Measurements from ENCODE around the gene SBSN.

Gene SBSN, protein sequence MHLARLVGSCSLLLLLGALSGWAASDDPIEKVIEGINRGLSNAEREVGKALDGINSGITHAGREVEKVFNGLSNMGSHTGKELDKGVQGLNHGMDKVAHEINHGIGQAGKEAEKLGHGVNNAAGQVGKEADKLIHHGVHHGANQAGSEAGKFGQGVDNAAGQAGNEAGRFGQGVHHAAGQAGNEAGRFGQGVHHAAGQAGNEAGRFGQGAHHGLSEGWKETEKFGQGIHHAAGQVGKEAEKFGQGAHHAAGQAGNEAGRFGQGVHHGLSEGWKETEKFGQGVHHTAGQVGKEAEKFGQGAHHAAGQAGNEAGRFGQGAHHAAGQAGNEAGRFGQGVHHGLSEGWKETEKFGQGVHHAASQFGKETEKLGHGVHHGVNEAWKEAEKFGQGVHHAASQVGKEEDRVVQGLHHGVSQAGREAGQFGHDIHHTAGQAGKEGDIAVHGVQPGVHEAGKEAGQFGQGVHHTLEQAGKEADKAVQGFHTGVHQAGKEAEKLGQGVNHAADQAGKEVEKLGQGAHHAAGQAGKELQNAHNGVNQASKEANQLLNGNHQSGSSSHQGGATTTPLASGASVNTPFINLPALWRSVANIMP

DNA sequence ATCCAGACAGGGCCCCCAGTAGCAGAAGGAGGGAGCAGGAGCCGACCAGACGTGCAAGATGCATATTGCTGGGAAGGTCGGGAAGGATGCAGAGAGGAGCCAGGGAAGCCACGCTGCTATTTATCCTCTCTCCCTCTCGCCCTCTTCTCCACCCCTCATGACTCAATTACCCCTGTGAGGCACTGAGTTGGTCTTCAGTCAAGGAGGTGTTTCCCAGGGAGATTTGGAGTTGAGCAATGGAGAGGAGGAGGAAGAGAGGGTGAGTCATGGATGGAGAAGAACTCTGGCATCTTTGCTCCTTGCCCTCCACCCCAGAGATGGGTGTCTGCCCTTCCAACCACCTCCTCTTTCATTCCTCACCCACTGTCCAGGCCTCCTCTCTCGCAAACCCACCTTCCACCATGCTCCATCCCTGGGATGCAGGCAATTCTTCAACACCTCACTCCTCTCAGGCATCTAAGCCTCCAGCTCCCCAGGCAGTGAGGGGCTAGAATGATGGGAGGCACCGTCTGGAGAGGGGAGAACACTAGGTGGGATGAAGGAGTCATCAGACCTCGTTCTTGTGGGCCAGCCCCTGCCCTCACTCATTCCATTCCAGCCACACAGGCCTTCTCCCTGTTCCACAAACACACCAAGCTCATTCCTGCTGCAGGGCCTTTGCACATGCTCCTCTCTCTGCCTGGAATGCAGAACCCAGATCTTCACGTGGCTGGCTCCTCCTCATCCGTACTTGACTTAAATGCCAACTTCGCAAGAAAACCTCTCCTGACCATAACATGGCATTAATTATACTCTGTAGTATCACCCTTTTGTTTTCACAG lies at the start of gene SBSN:
Gene SBSN (minus strand): TSS at position 94 of the 821 bp plus-strand sequence. CDS start 30 bp downstream, at position 64.
- no peak for DNase-seq

DNA sequence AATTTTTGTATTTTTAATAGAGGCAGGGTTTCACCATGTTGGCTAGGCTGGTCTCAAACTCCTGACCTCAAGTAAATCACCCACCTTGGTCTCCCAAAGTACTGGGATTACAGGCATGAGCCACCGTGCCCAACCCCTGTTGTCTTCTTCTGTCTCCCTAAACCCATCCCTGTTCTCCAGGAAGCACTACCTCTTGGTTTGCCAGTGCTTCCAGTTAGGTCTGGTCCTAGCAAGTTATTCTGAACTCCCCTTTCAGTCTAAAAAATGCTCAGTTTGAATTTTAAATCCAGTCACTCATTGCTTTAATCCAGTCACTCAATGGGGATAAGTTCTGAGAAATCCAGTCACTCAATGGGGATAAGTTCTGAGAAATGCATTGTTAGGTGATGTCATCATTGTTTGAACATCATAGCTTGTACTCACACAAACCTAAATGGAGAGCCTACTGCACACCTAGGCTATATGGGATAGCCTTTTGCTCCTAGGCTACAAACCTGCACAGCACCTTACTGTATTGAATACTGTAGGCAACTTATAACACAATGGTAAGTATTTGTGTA lies 43.4 kb upstream of the SBSN start:
- no peak for DNase-seq

DNA sequence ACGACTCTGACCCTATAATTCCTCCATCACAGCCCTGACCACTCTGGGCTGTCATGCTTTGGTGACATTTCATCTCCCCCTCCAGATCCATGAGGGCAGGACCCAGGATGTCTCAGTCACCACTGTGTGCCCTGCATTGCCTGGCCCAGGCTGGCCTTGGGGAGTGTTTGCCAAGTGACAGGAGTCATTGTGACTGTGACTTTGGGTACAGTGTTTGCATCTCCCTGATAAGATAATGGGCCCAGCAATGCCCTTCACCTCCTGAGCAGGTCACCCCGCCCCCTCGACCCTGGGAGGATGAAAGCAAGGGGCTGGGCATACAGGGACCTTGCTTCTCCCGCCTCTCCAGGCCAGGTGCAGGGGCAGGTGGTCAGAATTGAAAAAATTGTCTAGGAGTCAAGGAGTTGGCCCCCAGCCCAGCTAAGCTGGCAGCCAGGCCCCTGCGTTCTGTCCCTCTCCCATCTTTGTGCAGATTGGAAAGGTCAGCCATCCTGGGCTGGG lies 41.2 kb upstream of the SBSN start:
- DNase-seq, result no peak

DNA sequence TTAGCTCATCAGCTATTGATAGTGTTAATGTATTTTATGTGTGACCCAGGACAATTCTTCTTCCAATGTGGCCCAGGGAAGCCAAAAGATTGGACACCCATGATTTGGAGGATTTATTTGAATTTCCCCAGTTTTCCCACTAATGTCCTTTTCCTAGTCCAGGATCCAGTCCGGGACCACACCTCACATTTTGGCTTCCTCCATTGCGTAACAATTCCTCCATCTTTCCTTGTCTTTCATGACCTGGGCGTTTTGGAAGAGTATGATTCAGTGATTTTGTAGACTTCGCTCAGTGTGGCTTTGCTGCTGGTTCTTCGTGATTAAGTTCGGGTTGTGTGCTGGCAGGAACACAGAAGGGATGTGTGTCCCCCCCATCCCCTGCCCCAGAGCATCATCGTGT lies 38.6 kb upstream of the SBSN start:
- no peak for DNase-seq

DNA sequence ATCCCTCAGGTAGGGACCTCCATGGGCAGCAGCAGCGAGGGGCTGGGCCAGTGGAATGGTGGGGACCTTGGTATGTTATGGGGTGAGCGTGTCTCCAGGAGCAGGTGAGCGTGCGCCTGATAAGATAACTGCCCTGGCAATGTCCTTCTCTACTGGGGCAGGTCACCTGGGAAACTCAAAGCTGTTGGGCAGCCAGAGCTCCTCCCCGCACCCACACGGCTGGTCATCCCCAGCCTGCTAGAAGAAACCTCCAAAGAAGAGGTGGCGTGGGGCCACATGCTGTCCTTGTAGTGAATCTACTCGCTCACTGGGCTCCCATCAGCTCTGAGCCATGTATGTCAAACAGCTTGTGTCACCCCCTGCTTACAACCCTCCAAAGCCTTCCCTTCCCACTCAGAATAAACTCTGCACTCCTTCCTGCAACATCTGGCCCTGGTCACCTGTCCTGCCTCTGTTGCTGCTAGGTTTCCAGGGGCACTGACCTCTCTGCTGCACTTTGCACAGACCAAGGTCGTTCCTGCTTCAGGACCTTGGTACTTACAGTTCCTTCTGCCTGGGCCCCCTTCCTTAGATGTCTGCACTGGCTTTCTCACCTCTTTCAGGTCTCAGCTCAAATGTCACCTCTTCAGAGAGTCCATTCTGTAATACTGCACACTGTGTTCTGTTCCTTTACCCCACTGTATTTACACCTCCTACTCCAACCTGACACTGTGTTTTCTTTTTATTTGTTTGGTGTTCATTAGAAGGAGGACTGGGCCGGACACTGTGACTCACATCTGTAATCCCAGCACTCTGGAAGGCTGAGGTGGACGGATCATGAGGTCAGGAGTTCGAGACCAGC lies 37.1 kb upstream of the SBSN start:
- DNase-seq, result no peak

DNA sequence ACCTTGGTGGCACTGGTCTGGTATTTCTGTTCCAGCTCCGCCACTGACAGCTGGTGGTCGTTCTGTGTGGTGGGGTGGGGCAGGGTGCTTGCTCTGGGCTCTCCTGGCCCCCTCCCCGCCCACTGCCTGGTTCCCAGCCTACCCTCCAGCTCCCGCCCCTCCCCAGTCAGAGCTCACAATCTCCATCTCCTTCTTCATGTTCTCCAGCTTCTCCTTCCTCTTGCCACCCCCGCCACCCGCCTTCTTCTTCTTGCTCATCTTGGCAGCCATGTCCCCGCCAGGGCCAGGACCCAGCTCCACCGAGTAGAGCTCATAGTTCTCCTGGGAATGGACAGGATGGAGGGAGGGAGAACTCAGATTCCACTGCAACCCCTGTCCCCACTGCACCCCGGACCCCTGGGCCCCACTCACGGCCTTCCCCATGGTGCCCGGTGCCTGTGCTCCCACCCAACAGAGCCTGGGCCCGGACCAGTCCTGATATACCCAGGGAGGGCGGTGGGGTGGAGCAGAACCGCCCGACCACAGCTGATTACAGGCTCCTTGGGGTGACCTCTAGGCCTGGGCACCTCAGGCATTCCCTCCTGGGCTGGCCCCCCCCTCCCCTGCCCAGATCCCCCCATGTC lies 35.2 kb upstream of the SBSN start, which contains the start of gene ATP4A:
Gene ATP4A (minus strand): TSS at position 452 of the 623 bp plus-strand sequence. CDS start 29 bp downstream, at position 423.
- DNase-seq, result no peak

DNA sequence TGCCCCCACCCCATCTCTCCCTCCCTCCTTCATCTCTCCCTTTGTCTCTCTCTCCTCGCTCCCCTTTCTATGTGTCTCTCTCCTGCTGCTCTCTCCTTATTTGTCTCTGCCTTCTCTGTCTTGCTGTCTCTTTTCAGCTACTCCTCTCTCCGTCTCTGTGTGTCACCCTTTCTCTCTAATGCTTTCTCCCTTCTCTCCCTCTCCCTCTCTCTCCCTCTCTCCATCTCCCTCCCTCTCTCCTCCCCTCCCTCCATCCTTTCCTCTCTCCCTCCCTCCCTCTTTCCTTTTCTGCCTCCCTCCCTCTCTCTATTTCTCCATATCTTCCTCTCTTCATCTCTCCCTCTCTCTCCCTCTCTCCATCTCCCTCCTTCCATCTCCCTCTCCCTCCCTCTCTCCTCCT lies 34.7 kb upstream of the SBSN start:
- no peak for DNase-seq

DNA sequence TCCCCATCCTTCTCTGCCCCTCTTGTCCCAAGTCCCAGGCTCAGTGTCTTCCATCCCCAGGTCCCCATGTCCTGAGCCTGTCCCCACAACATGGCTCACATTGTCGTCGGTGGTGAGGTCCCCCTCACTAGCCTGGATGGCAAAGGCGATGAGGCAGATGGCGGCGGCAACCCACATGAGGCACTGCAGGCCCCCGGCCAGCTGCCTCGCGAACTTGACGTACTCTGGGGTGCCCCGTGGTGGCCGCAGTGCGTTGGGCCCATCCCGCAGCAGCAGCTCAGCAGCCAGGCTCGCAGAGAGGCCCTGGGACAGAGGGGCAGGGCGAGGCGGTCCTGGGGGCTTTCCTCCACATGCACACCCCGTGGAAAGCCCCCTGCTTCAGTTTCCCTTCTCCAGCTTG lies 34.2 kb upstream of the SBSN start:
- DNase-seq, result no peak

DNA sequence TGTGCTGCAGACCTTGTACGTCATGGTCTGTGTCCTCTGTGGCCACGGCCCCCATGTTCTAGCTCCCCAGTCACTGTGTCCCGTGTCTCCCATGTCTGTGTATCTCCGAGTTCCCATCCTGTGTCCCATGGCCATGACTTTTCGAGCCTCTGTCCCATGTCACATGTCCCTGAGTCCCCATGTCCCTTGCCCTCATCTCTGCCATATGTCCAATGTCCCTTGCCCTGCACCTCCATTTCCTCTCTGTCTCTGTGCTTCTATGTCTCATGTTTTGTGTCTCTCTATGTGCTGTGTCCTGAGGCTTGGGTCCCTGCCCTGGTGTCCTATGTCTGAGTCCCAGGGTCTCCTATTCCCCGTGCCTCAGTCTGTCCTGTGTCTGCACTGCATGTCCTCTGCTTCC lies 33.3 kb upstream of the SBSN start:
- DNase-seq, result no peak

DNA sequence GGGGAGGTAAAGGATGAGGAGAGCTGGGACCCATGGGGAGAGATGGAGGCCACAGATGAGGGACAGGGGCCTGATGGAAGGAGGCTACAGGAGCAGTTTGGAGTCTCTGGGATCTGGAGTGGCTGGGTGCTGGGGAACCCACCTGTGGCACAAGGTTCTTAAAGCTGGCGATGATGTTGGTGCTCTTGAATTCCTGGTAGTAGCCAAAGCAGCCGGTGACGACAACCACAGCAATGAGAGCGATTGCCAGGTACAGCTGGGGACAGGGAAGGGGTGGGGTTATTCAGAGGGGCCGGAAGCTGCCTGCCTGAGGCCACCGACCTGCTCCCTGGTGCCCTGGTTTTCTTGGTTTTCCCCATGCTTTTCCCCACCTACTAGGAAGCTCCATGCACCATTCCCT lies 32.6 kb upstream of the SBSN start:
- no peak for DNase-seq

DNA sequence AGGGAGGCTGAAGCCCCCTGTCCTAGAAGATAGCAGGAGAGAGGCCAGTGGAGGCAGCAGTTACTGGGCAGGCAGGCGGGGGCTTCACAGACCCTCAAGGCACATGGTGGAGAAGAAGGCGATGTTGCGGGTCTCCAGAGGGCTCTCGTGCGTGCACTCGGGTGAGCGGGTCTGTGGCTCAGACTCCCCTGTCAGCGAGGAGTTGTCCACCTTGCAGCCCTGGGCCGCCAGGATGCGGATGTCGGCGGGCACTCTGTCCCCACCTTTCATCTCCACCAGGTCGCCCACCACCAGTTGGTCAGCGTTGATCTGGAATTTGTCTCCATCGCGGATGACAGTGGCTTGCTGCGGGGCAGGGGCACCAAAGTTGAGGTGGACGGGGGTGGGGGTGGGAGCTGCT lies 32.2 kb upstream of the SBSN start:
- DNase-seq, result no peak

DNA sequence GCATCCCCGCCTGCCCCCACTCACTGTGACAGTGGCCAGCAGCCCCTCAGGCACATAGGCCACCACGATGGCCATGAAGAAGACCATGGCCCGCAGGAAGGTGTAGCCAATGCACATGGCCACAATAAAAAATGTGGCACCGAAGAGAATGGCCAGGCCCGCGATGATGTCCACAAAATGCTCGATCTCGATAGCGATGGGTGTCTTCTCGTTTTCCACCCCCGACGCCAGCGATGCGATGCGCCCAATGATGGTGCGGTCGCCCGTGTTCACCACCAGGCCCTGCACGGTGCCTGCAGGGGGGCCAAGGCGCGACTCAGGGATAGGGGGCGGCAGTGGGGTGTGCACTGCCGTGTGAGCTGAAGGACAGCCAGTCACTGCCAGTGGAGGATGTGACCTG lies 31.7 kb upstream of the SBSN start:
- DNase-seq, result no peak

DNA sequence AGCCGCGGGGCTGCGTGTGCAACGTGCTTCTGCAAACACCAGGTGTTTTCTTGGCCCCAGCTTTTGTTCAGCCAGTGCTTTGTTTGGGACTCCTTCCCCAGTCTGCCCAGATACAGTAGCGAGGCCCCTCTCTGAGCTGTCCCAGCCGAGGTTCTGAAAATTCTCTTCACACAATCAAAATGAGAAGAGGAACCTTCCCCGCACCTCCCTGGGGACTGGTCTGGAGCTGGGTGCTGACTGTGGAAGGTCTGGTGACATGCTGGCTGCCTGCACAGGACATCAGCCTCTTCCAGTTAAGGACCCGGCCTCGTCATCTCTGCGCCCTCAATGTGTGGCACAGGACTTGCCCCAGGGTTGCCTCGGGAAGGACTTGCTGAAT lies 31.2 kb upstream of the SBSN start:
- no peak for DNase-seq

DNA sequence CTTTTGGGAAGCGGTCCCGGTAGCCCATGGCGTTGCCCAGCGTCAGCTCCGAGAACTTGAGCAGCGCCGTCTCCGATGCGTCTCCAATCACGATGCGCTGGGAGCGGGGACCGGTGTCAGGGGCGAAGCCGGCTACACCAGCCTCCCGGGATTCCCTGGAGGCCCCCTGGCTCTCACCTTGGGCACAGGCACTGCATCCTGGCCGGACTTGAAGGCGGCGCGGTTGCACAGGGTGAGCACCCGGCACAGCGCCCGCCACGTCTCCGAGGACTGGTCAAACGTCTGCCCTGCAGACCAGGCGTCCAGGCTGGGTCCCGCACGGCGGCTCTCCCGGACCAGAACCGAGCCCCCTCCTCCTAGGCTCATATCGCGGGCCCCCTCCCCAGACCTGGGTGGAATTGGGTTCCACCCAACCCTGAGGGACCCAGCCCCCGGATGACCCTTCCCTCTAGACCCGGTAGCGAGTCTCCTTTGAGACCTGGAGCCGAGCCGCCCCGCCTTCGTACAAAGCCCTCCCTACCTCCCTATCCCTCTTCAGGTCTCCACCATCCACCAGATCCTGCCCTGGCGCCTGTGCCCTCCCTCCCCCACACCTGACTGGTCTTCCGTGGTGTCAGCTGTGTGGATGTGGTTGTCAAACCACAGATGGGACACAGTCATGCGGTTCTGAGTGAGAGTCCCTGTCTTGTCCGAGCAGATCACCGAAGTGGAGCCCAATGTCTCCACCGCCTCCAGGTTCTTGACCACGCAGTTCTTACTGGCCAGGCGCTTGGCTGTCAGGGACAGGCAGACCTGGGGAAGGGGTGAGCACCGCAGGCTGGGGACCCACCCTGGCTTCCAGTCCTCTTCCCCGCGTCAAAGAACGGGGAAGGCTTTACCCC lies 30.5 kb upstream of the SBSN start:
- DNase-seq, result no peak

DNA sequence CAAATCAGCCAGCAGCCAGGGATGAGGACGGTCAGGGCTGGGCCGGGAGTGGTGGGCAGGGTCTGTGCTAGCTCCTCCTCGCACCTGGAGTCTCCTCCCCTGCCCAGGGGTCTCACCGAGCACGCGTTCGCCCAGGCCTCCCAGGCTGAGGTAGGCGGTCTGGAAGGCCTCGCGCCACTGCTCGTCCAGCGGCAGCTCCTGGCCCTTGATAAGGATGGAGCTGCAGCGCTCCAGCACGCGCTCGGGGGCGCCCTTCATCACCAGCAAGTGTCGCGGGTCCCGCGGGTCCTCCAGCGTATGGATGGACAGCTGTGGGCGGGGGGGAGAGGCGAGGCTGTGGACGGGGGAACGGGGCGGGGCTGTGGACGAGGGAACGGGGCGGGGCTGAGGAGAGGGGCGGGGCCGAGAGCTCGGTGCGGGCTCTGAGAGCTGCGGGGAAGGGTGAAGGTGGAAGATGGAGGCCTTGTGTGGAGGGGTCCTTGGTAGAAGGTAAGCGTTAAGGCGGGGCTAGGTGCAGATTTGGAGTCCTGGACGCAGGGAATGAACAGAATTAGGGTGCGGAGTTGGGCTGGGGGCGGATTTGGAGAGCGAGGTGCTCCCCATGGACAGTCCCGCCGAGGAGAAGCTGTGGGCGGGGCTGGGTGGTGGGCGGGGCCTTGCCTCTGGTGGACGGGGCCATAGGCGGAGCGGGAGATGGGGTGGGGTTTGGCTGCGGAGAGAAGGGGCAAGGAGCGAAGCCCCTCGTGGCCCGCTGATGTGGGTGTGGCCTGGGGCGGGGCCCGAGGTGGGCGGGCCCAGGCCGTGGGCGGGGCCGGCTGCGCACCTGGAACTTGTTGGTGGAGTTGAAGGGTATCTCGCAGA lies 29.7 kb upstream of the SBSN start:
- peak; percentile 59 for DNase-seq

DNA sequence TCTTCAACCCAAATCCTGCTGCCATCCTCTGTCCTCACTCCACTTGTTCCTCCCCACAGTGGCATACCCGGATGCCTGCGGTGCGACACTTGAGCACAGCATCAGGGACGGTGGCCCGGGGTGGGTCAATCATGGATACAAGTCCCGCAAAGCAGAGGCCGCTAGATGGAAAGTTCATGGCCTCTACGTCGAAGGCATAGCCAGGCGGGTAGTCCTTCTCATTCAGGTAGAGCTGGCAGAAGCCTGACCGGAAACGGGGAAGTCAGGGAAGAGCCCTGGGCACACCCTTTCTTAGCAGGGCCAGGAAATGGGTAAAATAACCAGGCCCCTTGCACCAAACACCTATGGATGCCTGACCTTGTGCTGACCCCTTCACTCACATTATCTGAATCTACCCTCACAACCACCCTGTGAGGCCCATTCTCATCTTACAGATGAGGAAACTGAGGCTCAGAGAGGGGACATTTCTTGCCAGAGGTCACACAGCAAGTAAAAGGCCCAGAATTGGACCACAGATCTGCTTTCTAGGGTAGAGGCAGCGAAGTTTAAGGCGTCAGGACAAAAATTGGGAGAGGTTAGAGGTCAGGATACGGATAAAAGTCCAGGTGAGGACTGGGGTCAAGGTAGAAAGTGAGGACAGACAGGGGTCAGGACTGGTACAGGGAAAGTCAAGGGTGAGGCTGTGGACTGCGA lies 28.9 kb upstream of the SBSN start:
- DNase-seq, result no peak

DNA sequence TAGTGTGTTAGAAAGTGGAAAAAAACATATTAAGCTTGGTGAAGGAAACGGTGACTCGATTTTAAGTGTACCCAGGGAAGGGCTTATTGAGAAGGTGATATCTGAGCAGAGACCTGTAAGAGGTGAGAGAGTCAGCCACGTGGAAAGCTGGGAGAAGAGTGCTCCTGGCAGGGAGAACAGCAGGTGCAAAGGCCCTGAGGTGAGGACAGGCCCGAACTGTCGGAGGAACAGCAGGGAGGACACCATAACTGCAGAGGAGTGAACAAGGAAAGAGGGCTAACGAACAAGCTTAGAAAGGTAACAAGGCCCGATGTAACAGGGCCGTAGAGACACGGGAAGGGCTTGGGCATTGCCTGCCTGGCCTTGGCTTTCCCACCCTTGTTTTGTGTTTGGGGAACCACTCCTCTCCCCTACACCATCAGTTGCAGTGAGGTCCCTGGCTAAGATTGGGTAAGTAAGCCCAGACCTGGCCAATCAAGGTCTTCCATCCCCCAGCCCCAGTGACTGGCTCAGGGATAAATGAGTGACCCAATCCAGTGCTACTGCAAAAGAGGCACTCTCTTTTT lies 28.0 kb upstream of the SBSN start:
- no peak for DNase-seq

DNA sequence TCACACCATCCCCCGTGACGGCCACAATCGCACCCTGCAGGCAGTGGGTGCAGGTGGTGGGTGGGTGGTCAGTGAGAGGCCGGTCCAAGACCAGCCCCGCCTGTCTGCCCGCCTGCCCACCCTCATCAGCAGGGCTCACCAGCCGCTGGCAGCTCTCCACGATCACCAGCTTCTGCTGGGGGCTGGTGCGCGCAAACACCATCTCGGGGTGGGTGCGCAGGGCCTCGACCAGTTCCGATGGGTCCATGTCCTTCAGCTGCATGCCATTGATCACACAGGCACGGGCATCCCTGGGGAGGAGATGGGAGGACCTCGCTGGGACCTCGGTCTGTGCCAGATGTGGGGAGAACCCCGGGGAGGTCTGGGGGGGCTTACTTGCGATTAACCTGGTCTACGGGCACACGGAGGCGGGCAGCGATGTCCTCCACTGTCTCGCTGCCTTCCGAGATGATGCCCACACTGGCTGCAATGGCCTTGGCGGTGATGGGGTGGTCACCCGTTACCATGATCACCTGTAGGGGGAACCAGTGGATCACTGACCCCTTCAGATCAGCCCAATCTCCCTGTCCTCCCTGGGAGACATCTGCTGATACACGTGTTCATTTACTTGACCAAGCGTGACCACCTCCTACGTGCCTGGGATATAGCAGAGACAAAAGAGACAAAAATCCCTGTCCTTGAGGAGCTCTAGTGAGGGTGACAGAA lies 27.3 kb upstream of the SBSN start:
- no peak for DNase-seq
